ENCODE data around the gene EFNB2.

EFNB2 gene

GRCh38 chr13:106551350-106551749 is 15.9 kb upstream of the EFNB2 start:
- TF ChIP-seq, protein P1, sequence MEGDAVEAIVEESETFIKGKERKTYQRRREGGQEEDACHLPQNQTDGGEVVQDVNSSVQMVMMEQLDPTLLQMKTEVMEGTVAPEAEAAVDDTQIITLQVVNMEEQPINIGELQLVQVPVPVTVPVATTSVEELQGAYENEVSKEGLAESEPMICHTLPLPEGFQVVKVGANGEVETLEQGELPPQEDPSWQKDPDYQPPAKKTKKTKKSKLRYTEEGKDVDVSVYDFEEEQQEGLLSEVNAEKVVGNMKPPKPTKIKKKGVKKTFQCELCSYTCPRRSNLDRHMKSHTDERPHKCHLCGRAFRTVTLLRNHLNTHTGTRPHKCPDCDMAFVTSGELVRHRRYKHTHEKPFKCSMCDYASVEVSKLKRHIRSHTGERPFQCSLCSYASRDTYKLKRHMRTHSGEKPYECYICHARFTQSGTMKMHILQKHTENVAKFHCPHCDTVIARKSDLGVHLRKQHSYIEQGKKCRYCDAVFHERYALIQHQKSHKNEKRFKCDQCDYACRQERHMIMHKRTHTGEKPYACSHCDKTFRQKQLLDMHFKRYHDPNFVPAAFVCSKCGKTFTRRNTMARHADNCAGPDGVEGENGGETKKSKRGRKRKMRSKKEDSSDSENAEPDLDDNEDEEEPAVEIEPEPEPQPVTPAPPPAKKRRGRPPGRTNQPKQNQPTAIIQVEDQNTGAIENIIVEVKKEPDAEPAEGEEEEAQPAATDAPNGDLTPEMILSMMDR (conservative IDR thresholded peaks at IDR 0.05; ENCODE audit: low read depth), result no peak
- POLR2A ChIA-PET (ENCODE audit: low non-redundant PET), result no interaction called here
- H3K27ac ChIP-seq, result no peak overlapping the region
- no peak for DNase-seq (ENCODE audit: low spot score)
- CTCF ChIA-PET, result no interaction called here

GRCh38 chr13:106550570-106551135 is 15.2 kb upstream of the EFNB2 start:
- ChIA-PET POLR2A (ENCODE audit: low non-redundant PET) (no interaction called here), CTCF (no interaction called here)
- H3K27ac ChIP-seq, result no peak overlapping the region
- TF ChIP-seq, protein P1 (conservative IDR thresholded peaks at IDR 0.05; ENCODE audit: low read depth), result no peak
- DNase-seq (ENCODE audit: low spot score), result no peak

DNA sequence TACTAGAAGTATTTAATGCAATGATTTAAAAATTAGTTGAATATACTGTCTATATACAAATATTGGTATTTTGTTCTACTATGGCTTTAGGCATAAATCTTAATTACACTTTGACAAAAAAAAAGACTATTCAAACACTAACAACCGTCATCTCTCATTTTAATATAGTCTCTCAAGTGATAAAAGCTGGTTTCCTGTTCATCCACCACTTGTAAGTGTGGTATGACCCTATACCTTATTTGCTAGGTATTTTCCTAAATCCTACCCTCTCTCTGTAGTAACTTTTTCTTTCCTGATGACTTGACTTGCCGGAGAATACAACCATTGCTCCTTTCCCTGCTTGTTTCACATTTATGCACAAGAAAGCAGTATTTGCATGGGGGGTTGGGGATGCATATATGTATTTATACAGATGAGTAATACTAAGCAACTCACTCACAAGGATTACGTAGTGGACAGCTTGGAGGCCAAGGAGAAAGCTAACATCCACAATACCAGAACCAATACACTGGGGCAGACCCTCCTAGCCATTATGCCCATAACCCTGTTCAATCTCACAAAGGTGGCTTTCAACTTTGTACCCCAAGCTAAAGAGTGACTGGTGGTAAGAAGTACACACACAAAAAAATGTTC is 12.7 kb upstream of the EFNB2 start:
- ChIA-PET CTCF (no interaction called here), POLR2A (ENCODE audit: low non-redundant PET) (no interaction called here)
- TF ChIP-seq, protein P1 (conservative IDR thresholded peaks at IDR 0.05; ENCODE audit: low read depth), result no peak
- DNase-seq (ENCODE audit: low spot score), result no peak
- no peak overlapping the region for H3K27ac ChIP-seq

DNA sequence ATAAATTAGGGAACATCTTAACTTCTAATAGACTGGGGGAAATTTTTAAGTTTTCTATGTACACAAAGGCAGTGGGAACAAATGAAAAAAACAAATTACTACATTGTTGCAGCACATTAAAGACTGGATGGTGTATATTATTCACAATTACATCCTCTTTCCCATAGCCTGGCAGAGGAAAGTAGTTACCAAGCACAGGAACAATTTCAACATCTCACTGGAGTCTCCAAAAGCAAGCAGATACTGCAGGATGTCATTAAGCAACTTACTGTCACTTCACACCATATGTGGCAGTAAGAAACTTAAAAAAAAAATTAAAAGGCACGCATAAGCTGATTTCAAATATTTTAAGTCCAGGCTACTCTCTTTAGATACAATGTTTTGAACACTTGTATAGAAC is 6.4 kb upstream of the EFNB2 start:
- no peak for DNase-seq (ENCODE audit: low spot score)
- ChIA-PET CTCF (no interaction called here), POLR2A (ENCODE audit: low non-redundant PET) (no interaction called here)
- H3K27ac ChIP-seq, result no peak overlapping the region
- TF ChIP-seq, protein P1 (conservative IDR thresholded peaks at IDR 0.05; ENCODE audit: low read depth), result no peak

- TF ChIP-seq, protein P1 (conservative IDR thresholded peaks at IDR 0.05; ENCODE audit: low read depth), result no peak
- ChIA-PET POLR2A (ENCODE audit: low non-redundant PET) (no interaction called here), CTCF (interaction anchor here (0.6 kb wide), 1 partner anchor 351 kb away, joined by 3 read pairs; no protein-coding TSS in a partner anchor)
- no peak overlapping the region for H3K27ac ChIP-seq
- no peak for DNase-seq (ENCODE audit: low spot score)
Measured at GRCh38 chr13:106540613-106541012, 5.2 kb upstream of the EFNB2 start.

GRCh38 chr13:106537521-106537920 is 2.1 kb upstream of the EFNB2 start:
- POLR2A ChIA-PET (ENCODE audit: low non-redundant PET), result no interaction called here

More at GRCh38 chr13:106537521-106537920, 2.1 kb upstream of the EFNB2 start:
- TF ChIP-seq, protein P1 (conservative IDR thresholded peaks at IDR 0.05; ENCODE audit: low read depth), result no peak
- CTCF ChIA-PET, result interaction anchor here (0.7 to 1.3 kb wide), 5 partner anchors 380 to 1763 kb away, joined by 3 to 4 read pairs (median 3); no protein-coding TSS in a partner anchor
- DNase-seq (ENCODE audit: low spot score), result no peak
- H3K27ac ChIP-seq, result no peak overlapping the region

Data from RWPE1 (cell line).